Gastrocnemius medialis (tissue), 4 donors: Measurements from ENCODE around the gene CDKL1. TPM values are rescaled to one million over a fixed set of nuclear protein-coding genes. Genes with fewer than 3 reads are reported as not detected.

Experiments used
- ATAC-seq, 2 donors: fragments of 150-250 bp; one replicate each; pipeline ENCODE4 v1.9.1; 2016
- DNase-seq, 2 donors: peaks; one replicate each; pipeline ENCODE4 v3.0.0-alpha.2; 2019
- H3K27ac ChIP-seq, 4 donors: fragments of 200-600 bp; sonication (generic); 1 replicate in 1 of 4; 2 replicates in 3 of 4; pipeline ENCODE4 v1.5.1; 2016 to 2018; ENCODE audit warnings: mild to moderate bottlenecking in 2 of 4, moderate library complexity in 1 of 4
- H3K27me3 ChIP-seq, 3 donors: fragments of 200-600 bp; sonication (generic) in 2 of 3; 1 replicate in 1 of 3; 2 replicates in 2 of 3; pipeline versions ENCODE4 v1.5.1 to v1.6.0; 2016 to 2019; ENCODE audit warnings: mild to moderate bottlenecking in 1 of 3, moderate library complexity in 1 of 3
- H3K36me3 ChIP-seq, 2 donors: fragments of 200-600 bp; sonication (generic) in 1 of 2; one replicate each; pipeline ENCODE4 v1.5.1; 2017 to 2018
- H3K4me1 ChIP-seq, 2 donors: fragments of 200-600 bp; sonication (generic) in 1 of 2; one replicate each; pipeline ENCODE4 v1.5.1; 2016 to 2017; ENCODE audit warnings: mild to moderate bottlenecking in 2 of 2
- H3K4me3 ChIP-seq, 4 donors: fragments of 200-600 bp; sonication (generic) in 3 of 4; 1 replicate in 1 of 4; 2 replicates in 3 of 4; pipeline ENCODE4 v1.5.1; 2016 to 2019; ENCODE audit warnings: mild to moderate bottlenecking in 2 of 4
- H3K9me3 ChIP-seq, 3 donors: fragments of 200-600 bp; sonication (generic) in 2 of 3; 1 replicate in 1 of 3; 2 replicates in 2 of 3; pipeline ENCODE4 v1.5.1; 2016 to 2019
- CTCF ChIP-seq, 5 experiments: fragments of 450-650 bp in 3 of 5; fragments of 200-600 bp in 2 of 5; sonication (generic) in 2 of 5; IDR thresholded peaks in 4 of 5; conservative IDR thresholded peaks in 1 of 5; 1 replicate in 4 of 5; 2 replicates in 1 of 5; pipeline ENCODE4 v1.5.1; 2016 to 2019; ENCODE audit warnings: antibody characterized with exemption in 5 of 5, mild to moderate bottlenecking in 3 of 5, moderate library complexity in 3 of 5
- POLR2A ChIP-seq, 2 donors: fragments of 450-650 bp; IDR thresholded peaks; one replicate each; pipeline ENCODE4 v1.6.1; 2017; ENCODE audit warnings: antibody characterized with exemption in 2 of 2, mild to moderate bottlenecking in 2 of 2, moderate library complexity in 2 of 2
- in situ Hi-C, 4 donors: fragments of 200-750 bp; cut with MboI; loops; one replicate each; pipeline versions ENCODE4 v1.15.0 to v1.8.0; 2017; ENCODE audit warnings: low sequenced_read_pairs in 4 of 4
- intact Hi-C: fragments of 100-400 bp; cut with DNase I; formaldehyde crosslinking; loops from one replicate; pipeline ENCODE4 v1.15.1; 2023; ENCODE audit warnings: low total_unique reads
- total RNA-seq, 4 donors: library from RNA; depleted of rRNA; stranded (reverse); fragments of >200 nt; gene quantifications; one replicate each; pipeline versions ENCODE4 v1.1.0 to v1.2.3, GENCODE V29; 2016

Gene CDKL1
- total RNA-seq, 4 donors from 2014 or later = 0.59 to 2.0 (median 1.4) TPM

DNA sequence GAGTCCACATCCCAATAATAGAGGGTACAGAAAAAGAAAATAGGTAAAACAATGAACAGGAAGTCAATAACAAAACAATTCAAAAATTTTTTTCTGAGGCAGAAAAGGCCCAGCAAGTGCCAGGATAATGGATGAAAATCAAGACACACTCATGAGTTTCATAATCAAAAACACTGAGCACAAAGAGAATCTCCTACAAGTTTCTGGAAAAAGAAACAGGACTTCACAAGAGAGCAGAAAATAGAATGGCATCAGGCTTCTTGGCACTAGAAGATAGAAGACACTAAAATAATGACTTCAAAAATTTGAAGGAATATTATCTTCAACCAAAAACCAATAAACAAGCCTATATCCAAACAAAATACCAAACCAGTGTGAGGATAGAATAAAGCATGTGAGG is 47.7 kb downstream of the CDKL1 start:
- TF ChIP-seq CTCF (IDR thresholded peaks at IDR 0.05 in 4 of 5, conservative IDR thresholded peaks at IDR 0.05 in 1 of 5) (no peak), POLR2A (IDR thresholded peaks at IDR 0.05) (no peak)
- Histone ChIP-seq H3K27ac (no peak overlapping the region), H3K27me3 (no peaks in the 10 kb centered on the region), H3K4me3 (no peak overlapping the region), H3K9me3 (no peaks in the 10 kb centered on the region), H3K4me1 (peaks cover 0 to 12% of the 10 kb centered on the region in 2 donors), H3K36me3 (no peaks in the 10 kb centered on the region)
- DNase-seq = no peak
- in situ Hi-C loops = no loop called here
- no peak for ATAC-seq
- intact Hi-C loops = no loop called here

- intact Hi-C loops (no loop called here), in situ Hi-C loops (no loop called here)
- ATAC-seq (no peak), DNase-seq (no peak)
- Histone ChIP-seq H3K4me3 (no peak overlapping the region), H3K36me3 (no peaks in the 10 kb centered on the region), H3K9me3 (no peaks in the 10 kb centered on the region), H3K4me1 (peaks cover 7 to 22% of the 10 kb centered on the region in 2 donors), H3K27ac (no peak overlapping the region), H3K27me3 (no peaks in the 10 kb centered on the region)
- TF ChIP-seq POLR2A (IDR thresholded peaks at IDR 0.05) (no peak), CTCF (IDR thresholded peaks at IDR 0.05 in 4 of 5, conservative IDR thresholded peaks at IDR 0.05 in 1 of 5) (no peak)
Observed at GRCh38 chr14:50347521-50347920, 49.2 kb downstream of the CDKL1 start.

- H3K4me1 ChIP-seq = peaks cover 8 to 33% of the 10 kb centered on the region in 2 donors
- in situ Hi-C loops = no loop called here
- no peaks in the 10 kb centered on the region for H3K36me3 ChIP-seq
- TF ChIP-seq CTCF (IDR thresholded peaks at IDR 0.05 in 4 of 5, conservative IDR thresholded peaks at IDR 0.05 in 1 of 5) (no peak), POLR2A (IDR thresholded peaks at IDR 0.05) (no peak)
- no peak overlapping the region for H3K4me3 ChIP-seq
- H3K9me3 ChIP-seq = no peaks in the 10 kb centered on the region
- no peak overlapping the region for H3K27ac ChIP-seq
- no peak for ATAC-seq
- intact Hi-C loops = no loop called here
- H3K27me3 ChIP-seq = no peaks in the 10 kb centered on the region
- DNase-seq = no peak
Observed at GRCh38 chr14:50345846-50346422, 50.7 kb downstream of the CDKL1 start.

- intact Hi-C loops (loop anchor here (5.0 kb wide), 1 partner anchor 187 kb away; the partner anchor contains the start of gene MAP4K5), in situ Hi-C loops (no loop called here)
- Histone ChIP-seq H3K4me1 (peaks cover 8 to 33% of the 10 kb centered on the region in 2 donors), H3K36me3 (no peaks in the 10 kb centered on the region), H3K9me3 (no peaks in the 10 kb centered on the region), H3K27ac (no peak overlapping the region), H3K27me3 (no peaks in the 10 kb centered on the region), H3K4me3 (no peak overlapping the region)
- no peak for TF ChIP-seq CTCF (IDR thresholded peaks at IDR 0.05 in 4 of 5, conservative IDR thresholded peaks at IDR 0.05 in 1 of 5)
- TF ChIP-seq POLR2A (IDR thresholded peaks at IDR 0.05) = no peak
- no peak for ATAC-seq
- no peak for DNase-seq
Observed at GRCh38 chr14:50344876-50345563, 51.7 kb downstream of the CDKL1 start.
